Stimulated activated naive CD8-positive, alpha-beta T cell treated with anti-CD3 and anti-CD28 coated beads, Interleukin-15, amount 100 ng/mL, for 72 hours (primary cell): ENCODE results near the gene ZNF398.
"Not testable (repeated sequence)": the region's sequence is repeated elsewhere in the genome, so short reads cannot be mapped to it uniquely, and the experiment has no call there.

Source experiments
- ATAC-seq: fragments of 150-1000 bp; cut with Tn5 transposase; 2 replicates; pipeline ENCODE4 v1.10.0; 2021; ENCODE audit warnings: mild to moderate bottlenecking, moderate library complexity
- DNase-seq, 2 donors: peaks; one replicate each; pipeline ENCODE4 v3.0.0; 2021 to 2022
- H3K27ac Mint-ChIP-seq, 2 donors: one replicate each; pipeline ENCODE4 v1.8.0; 2022; ENCODE audit warnings: mild to moderate bottlenecking in 2 of 2, mixed read lengths in 2 of 2, moderate library complexity in 2 of 2
- H3K27me3 Mint-ChIP-seq: one replicate; pipeline ENCODE4 v1.8.0; 2022; ENCODE audit warnings: mixed read lengths
- H3K4me1 Mint-ChIP-seq: one replicate; pipeline ENCODE4 v1.8.0; 2022; ENCODE audit warnings: mild to moderate bottlenecking, mixed read lengths
- H3K4me3 Mint-ChIP-seq, 2 donors: one replicate each; pipeline ENCODE4 v1.8.0; 2022; ENCODE audit warnings: mild to moderate bottlenecking in 2 of 2, mixed read lengths in 2 of 2, moderate library complexity in 1 of 2
- H3K9me3 Mint-ChIP-seq, 2 donors: one replicate each; pipeline ENCODE4 v1.8.0; 2022; ENCODE audit warnings: mixed read lengths in 2 of 2

Gene ZNF398

GRCh38 chr7:149225106-149225505, 77.9 kb downstream of the ZNF398 start:
- ATAC-seq (no peak), DNase-seq (no peak)
- no peak overlapping the region for H3K27ac Mint-ChIP-seq
- H3K27me3 Mint-ChIP-seq, result peaks cover 9% of the 10 kb centered on the region
- no peaks in the 10 kb centered on the region for H3K4me1 Mint-ChIP-seq
- H3K9me3 Mint-ChIP-seq, result no peaks in the 10 kb centered on the region
- H3K4me3 Mint-ChIP-seq, result no peak overlapping the region

- ATAC-seq, result no peak
- no peaks in the 10 kb centered on the region for H3K4me1 Mint-ChIP-seq
- H3K27me3 Mint-ChIP-seq, result peaks cover 13% of the 10 kb centered on the region
- DNase-seq, result no peak
- no peak overlapping the region for H3K27ac Mint-ChIP-seq
- no peak overlapping the region for H3K4me3 Mint-ChIP-seq
- no peaks in the 10 kb centered on the region for H3K9me3 Mint-ChIP-seq
These were observed 78.4 kb downstream of the ZNF398 start for GRCh38 chr7:149225656-149226055.

- not testable (repeated sequence) for DNase-seq
- H3K27me3 Mint-ChIP-seq, result peaks cover 13% of the 10 kb centered on the region
These were observed 79.1 kb downstream of the ZNF398 start for GRCh38 chr7:149226366-149226765.

GRCh38 chr7:149226840-149227494, 79.7 kb downstream of the ZNF398 start:
- H3K27me3 Mint-ChIP-seq, result peaks cover 13% of the 10 kb centered on the region
- no peak for ATAC-seq
- no peak overlapping the region for H3K27ac Mint-ChIP-seq

More at GRCh38 chr7:149226366-149226765, 79.1 kb downstream of the ZNF398 start:
- not testable (repeated sequence) for H3K4me3 Mint-ChIP-seq, ATAC-seq, H3K4me1 Mint-ChIP-seq, H3K9me3 Mint-ChIP-seq, H3K27ac Mint-ChIP-seq

GRCh38 chr7:149228831-149229471, 81.7 kb downstream of the ZNF398 start:
- Mint-ChIP-seq H3K4me3 (no peak overlapping the region), H3K4me1 (no peaks in the 10 kb centered on the region)

More at GRCh38 chr7:149226840-149227494, 79.7 kb downstream of the ZNF398 start:
- no peak for DNase-seq
- Mint-ChIP-seq H3K4me1 (no peaks in the 10 kb centered on the region), H3K4me3 (no peak overlapping the region), H3K9me3 (no peaks in the 10 kb centered on the region)

GRCh38 chr7:149229526-149229925, 82.3 kb downstream of the ZNF398 start:
- Mint-ChIP-seq H3K4me3 (no peak overlapping the region), H3K9me3 (no peaks in the 10 kb centered on the region), H3K27ac (no peak overlapping the region), H3K4me1 (no peaks in the 10 kb centered on the region), H3K27me3 (peaks cover 25% of the 10 kb centered on the region)
- DNase-seq, result no peak
- peak; percentile 32 for ATAC-seq

More at GRCh38 chr7:149228831-149229471, 81.7 kb downstream of the ZNF398 start:
- DNase-seq (no peak), ATAC-seq (no peak)
- no peaks in the 10 kb centered on the region for H3K9me3 Mint-ChIP-seq
- H3K27me3 Mint-ChIP-seq, result peaks cover 25% of the 10 kb centered on the region
- H3K27ac Mint-ChIP-seq, result no peak overlapping the region

- ATAC-seq (no peak), DNase-seq (no peak)
- Mint-ChIP-seq H3K27me3 (peaks cover 32% of the 10 kb centered on the region), H3K27ac (no peak overlapping the region), H3K4me3 (no peak overlapping the region), H3K4me1 (no peaks in the 10 kb centered on the region), H3K9me3 (no peaks in the 10 kb centered on the region)
These were observed 85.1 kb downstream of the ZNF398 start for GRCh38 chr7:149232362-149232761.
